ENCODE data around the gene NRCAM. TPM values are rescaled to one million over a fixed set of nuclear protein-coding genes. Genes with fewer than 3 reads are reported as not detected.

The NRCAM gene
- total and polyA plus RNA-seq, 4 donors, result 0.17 to 3.2 (median 0.64) TPM

GRCh38 chr7:108374899-108375298, 81.3 kb downstream of the NRCAM start (continued):
- no peak for TF ChIP-seq CTCF (IDR thresholded peaks at IDR 0.05; ENCODE audit: low read depth, low read length, missing input control)

- Histone ChIP-seq H3K9me3 (ENCODE audit: control insufficient read depth in 4 of 4, low read length in 3 of 4) (no peaks in the 10 kb centered on the region), H3K9ac (ENCODE audit: low read depth in 1 of 2, low read length in 2 of 2) (no peak overlapping the region), H3K4me1 (ENCODE audit: control insufficient read depth in 4 of 4, insufficient read depth in 4 of 4, low read length in 3 of 4) (no peaks in the 10 kb centered on the region), H3K36me3 (ENCODE audit: control insufficient read depth in 4 of 4, insufficient read depth in 3 of 4, low read depth in 1 of 4, low read length in 3 of 4) (no peaks in the 10 kb centered on the region), H3K27me3 (ENCODE audit: control insufficient read depth in 4 of 4, insufficient read depth in 4 of 4, low read length in 3 of 4) (no peaks in the 10 kb centered on the region), H3K4me3 (ENCODE audit: low read depth in 1 of 3, low read length in 3 of 3) (no peak overlapping the region), H3K27ac (ENCODE audit: low read depth in 1 of 2, low read length in 2 of 2) (no peak overlapping the region)
- no peak for DNase-seq (ENCODE audit: low spot score)
- WGBS, result 87% methylated on average over 2 of the region's 2 CpGs
- TF ChIP-seq MAX (IDR thresholded peaks at IDR 0.05) (no peak), RAD21 (IDR thresholded peaks at IDR 0.05) (no peak)
Measured at GRCh38 chr7:108372618-108373017, 83.6 kb downstream of the NRCAM start.

GRCh38 chr7:108370616-108371015, 85.6 kb downstream of the NRCAM start:
- no peak overlapping the region for H3K4me3 ChIP-seq (ENCODE audit: low read depth in 1 of 3, low read length in 3 of 3)
- 48% methylated on average over 2 of the region's 2 CpGs for WGBS
- TF ChIP-seq RXRA (IDR thresholded peaks at IDR 0.05) (no peak), TAF1 (conservative IDR thresholded peaks at IDR 0.05) (no peak), JUND (IDR thresholded peaks at IDR 0.05) (no peak), EGR1 (IDR thresholded peaks at IDR 0.05; ENCODE audit: low read depth in 2 of 2) (no peak), MAX (IDR thresholded peaks at IDR 0.05) (no peak), REST (IDR thresholded peaks at IDR 0.05) (no peak), ZBTB33 (IDR thresholded peaks at IDR 0.05) (no peak)
- H3K4me1 ChIP-seq (ENCODE audit: control insufficient read depth in 4 of 4, insufficient read depth in 4 of 4, low read length in 3 of 4), result no peaks in the 10 kb centered on the region
- no peak overlapping the region for H3K9ac ChIP-seq (ENCODE audit: low read depth in 1 of 2, low read length in 2 of 2)
- no peak for DNase-seq (ENCODE audit: low spot score)
- no peak overlapping the region for H3K27ac ChIP-seq (ENCODE audit: low read depth in 1 of 2, low read length in 2 of 2)
- no peaks in the 10 kb centered on the region for H3K36me3 ChIP-seq (ENCODE audit: control insufficient read depth in 4 of 4, insufficient read depth in 3 of 4, low read depth in 1 of 4, low read length in 3 of 4)
- H3K9me3 ChIP-seq (ENCODE audit: control insufficient read depth in 4 of 4, low read length in 3 of 4), result no peaks in the 10 kb centered on the region
- H3K27me3 ChIP-seq (ENCODE audit: control insufficient read depth in 4 of 4, insufficient read depth in 4 of 4, low read length in 3 of 4), result no peaks in the 10 kb centered on the region

Data from liver (tissue), 9 donors.